Neural cell (in vitro differentiated cells): ENCODE data around the gene NECTIN4. TPM values are rescaled to one million over a fixed set of nuclear protein-coding genes. Genes with fewer than 3 reads are reported as not detected.
"Not testable (repeated sequence)": the region's sequence is repeated elsewhere in the genome, so short reads cannot be mapped to it uniquely, and the experiment has no call there.

Source experiments
- H2AFZ ChIP-seq: fragments of 200-600, 300-800 bp; sonication (generic), shearing (Covaris generic); 2 replicates; pipeline ENCODE4 v1.6.0; 2014; ENCODE audit warnings: low read depth, mild to moderate bottlenecking, antibody characterized with exemption, low read length, moderate library complexity
- H3F3A ChIP-seq: fragments of 200-600 bp; shearing (Covaris generic); 2 replicates; pipeline ENCODE4 v1.6.1; 2016; ENCODE audit warnings: mild to moderate bottlenecking, moderate library complexity, mixed read lengths, antibody characterized with exemption, low read length; ENCODE audit not compliant: insufficient read depth, poor library complexity, severe bottlenecking
- H3K27ac ChIP-seq: fragments of 200-600, 300-800 bp; sonication (generic), shearing (Covaris generic); 2 replicates; pipeline ENCODE4 v1.5.1; 2014; ENCODE audit warnings: mild to moderate bottlenecking, low read length, moderate library complexity
- H3K27me3 ChIP-seq: fragments of 300-800, 200-600 bp; sonication (generic), shearing (Covaris generic); 2 replicates; pipeline ENCODE4 v1.6.0; 2014; ENCODE audit warnings: mild to moderate bottlenecking, low read depth, low read length, moderate library complexity; ENCODE audit not compliant: insufficient read depth
- H3K36me3 ChIP-seq: fragments of 300-800, 200-600 bp; sonication (generic), shearing (Covaris generic); 2 replicates; pipeline ENCODE4 v1.5.1; 2014; ENCODE audit warnings: mild to moderate bottlenecking, antibody characterized with exemption, low read length, moderate library complexity; ENCODE audit not compliant: insufficient read depth
- H3K4me2 ChIP-seq: fragments of 300-800, 200-600 bp; sonication (generic), shearing (Covaris generic); 2 replicates; pipeline ENCODE4 v1.6.0; 2014; ENCODE audit warnings: mild to moderate bottlenecking, low read length
- H3K4me3 ChIP-seq: fragments of 300-800, 200-600 bp; sonication (generic), shearing (Covaris generic); 2 replicates; pipeline ENCODE4 v1.5.1; 2014; ENCODE audit warnings: mild to moderate bottlenecking, low read length, moderate library complexity
- H3K79me2 ChIP-seq: fragments of 200-600 bp; shearing (Covaris generic); replicated peaks from 2 replicates; pipeline ENCODE4 v1.6.0; 2014; ENCODE audit warnings: mild to moderate bottlenecking, low read length, moderate library complexity; ENCODE audit not compliant: insufficient read depth
- H3K9ac ChIP-seq: fragments of 300-800, 200-600 bp; sonication (generic), shearing (Covaris generic); 2 replicates; pipeline ENCODE4 v1.6.1; 2016; ENCODE audit warnings: mild to moderate bottlenecking, low read length, mixed read lengths
- H3K9me2 ChIP-seq: fragments of 200-600 bp; shearing (Covaris generic); 2 replicates; pipeline ENCODE4 v1.6.1; 2016; ENCODE audit warnings: mild to moderate bottlenecking, low read length, mixed read lengths; ENCODE audit not compliant: insufficient read depth
- H3K9me3 ChIP-seq: fragments of 200-600, 300-800 bp; sonication (generic), shearing (Covaris generic); 2 replicates; pipeline ENCODE4 v1.6.1; 2016; ENCODE audit warnings: mild to moderate bottlenecking, mixed run types, low read length, moderate library complexity, mixed read lengths
- H4K20me1 ChIP-seq: fragments of 200-600 bp; shearing (Covaris generic); 2 replicates; pipeline ENCODE4 v1.6.1; 2016; ENCODE audit warnings: mild to moderate bottlenecking, mixed run types; ENCODE audit not compliant: insufficient read depth
- EP300 ChIP-seq: fragments of 450-650 bp; conservative IDR thresholded peaks from 2 replicates; pipeline ENCODE4 v1.6.1; 2014; ENCODE audit warnings: antibody characterized with exemption, mild to moderate bottlenecking, moderate library complexity; ENCODE audit not compliant: poor library complexity, severe bottlenecking
- EZH2 ChIP-seq: fragments of 200-600, 300-800 bp; shearing (Covaris generic), sonication (generic); IDR thresholded peaks from 2 replicates; pipeline ENCODE4 v1.6.1; 2014; ENCODE audit warnings: antibody characterized with exemption, low read length, borderline replicate concordance, mild to moderate bottlenecking; ENCODE audit not compliant: insufficient read depth, poor library complexity, severe bottlenecking
- MXI1 ChIP-seq: fragments of 450-650 bp; conservative IDR thresholded peaks from 2 replicates; pipeline ENCODE4 v1.6.1; 2014; ENCODE audit warnings: antibody characterized with exemption, mild to moderate bottlenecking; ENCODE audit not compliant: poor library complexity, severe bottlenecking
- POLR2AphosphoS5 ChIP-seq: IDR thresholded peaks from 2 replicates; pipeline ENCODE4 v1.6.1; 2012
- RAD21 ChIP-seq: fragments of 450-650 bp; conservative IDR thresholded peaks from 2 replicates; pipeline ENCODE4 v1.6.1; 2014; ENCODE audit warnings: antibody characterized with exemption, mild to moderate bottlenecking, moderate library complexity
- SMC3 ChIP-seq: fragments of 450-650 bp; conservative IDR thresholded peaks from 2 replicates; pipeline ENCODE4 v1.6.1; 2014; ENCODE audit warnings: antibody characterized with exemption, mild to moderate bottlenecking, moderate library complexity; ENCODE audit not compliant: poor library complexity
- TAF1 ChIP-seq: IDR thresholded peaks from 2 replicates; pipeline ENCODE4 v1.6.1; 2012; ENCODE audit warnings: low read depth
- polyA plus RNA-seq: library from polyadenylated mRNA; depleted of rRNA; stranded (reverse); fragments of >200 nt; gene quantifications from 2 replicates; pipeline ENCODE4 v1.2.3, GENCODE V29; 2014
- TF ChIP-seq, protein P1 (sequence below): fragments of 450-650 bp; IDR thresholded peaks from 2 replicates; pipeline ENCODE4 v1.5.1; 2014; ENCODE audit warnings: antibody characterized with exemption, mild to moderate bottlenecking, moderate library complexity; ENCODE audit not compliant: poor library complexity, severe bottlenecking
- TF ChIP-seq, protein P2 (sequence below): IDR thresholded peaks from 2 replicates; pipeline ENCODE4 v1.6.1; 2012; ENCODE audit warnings: borderline replicate concordance

The NECTIN4 gene
- polyA plus RNA-seq, 1 donor from 2014 or later = not detected

DNA sequence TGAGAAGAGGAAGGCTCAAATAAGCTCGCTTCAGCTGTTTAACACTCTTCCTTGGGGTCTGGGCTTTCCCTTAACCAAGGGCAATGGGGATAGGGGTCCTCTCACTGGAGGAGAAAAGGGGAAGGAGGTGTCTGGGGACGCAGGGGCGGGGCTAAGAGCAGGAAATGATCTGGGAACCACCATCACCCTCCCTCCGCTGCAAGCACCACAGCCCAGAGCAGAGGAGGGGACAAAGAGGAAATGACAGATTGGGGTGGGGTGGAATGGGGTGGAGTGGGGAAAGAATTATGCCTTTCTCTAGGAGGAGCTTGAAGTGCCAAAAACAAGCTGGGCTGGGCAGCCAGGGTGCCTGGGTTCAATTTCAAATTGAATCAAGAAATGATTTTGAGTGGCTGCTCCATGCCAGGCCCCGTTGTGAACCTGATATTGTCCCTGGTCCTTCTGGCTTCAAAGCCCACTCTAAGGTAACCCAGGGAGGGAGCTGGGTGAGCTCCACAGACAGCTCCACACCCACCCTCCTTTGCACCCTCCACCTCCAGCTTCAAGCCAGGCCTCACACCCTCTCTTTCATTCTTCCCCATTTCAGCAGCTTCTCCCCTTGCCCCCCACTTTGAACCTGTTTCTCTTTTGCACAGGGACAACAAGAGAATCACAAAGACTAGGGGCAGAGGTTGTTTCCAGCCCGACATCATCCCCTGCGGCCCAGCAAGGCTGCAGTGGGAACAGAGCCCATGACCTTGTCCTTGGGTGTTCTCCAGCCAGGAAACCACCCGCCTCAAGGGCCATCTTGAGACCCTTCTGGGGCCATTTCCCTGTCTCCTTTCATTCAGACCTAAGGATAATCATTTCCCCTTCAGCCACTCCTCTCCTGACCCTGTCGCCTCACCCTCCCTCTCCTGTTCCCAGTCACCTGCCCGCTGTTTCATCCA, 20.8 kb downstream of the NECTIN4 start:
- no peaks in the 10 kb centered on the region for H3F3A ChIP-seq
- H3K9ac ChIP-seq = no peak overlapping the region
- H3K79me2 ChIP-seq = no peaks in the 10 kb centered on the region
- H3K27me3 ChIP-seq = no peaks in the 10 kb centered on the region
- H2AFZ ChIP-seq = no peak overlapping the region
- H3K27ac ChIP-seq = no peak overlapping the region
- H3K4me2 ChIP-seq = no peak overlapping the region
- no peak for TF ChIP-seq RAD21
- no peak for TF ChIP-seq TAF1
- no peak for TF ChIP-seq POLR2AphosphoS5
- TF ChIP-seq, protein P1, sequence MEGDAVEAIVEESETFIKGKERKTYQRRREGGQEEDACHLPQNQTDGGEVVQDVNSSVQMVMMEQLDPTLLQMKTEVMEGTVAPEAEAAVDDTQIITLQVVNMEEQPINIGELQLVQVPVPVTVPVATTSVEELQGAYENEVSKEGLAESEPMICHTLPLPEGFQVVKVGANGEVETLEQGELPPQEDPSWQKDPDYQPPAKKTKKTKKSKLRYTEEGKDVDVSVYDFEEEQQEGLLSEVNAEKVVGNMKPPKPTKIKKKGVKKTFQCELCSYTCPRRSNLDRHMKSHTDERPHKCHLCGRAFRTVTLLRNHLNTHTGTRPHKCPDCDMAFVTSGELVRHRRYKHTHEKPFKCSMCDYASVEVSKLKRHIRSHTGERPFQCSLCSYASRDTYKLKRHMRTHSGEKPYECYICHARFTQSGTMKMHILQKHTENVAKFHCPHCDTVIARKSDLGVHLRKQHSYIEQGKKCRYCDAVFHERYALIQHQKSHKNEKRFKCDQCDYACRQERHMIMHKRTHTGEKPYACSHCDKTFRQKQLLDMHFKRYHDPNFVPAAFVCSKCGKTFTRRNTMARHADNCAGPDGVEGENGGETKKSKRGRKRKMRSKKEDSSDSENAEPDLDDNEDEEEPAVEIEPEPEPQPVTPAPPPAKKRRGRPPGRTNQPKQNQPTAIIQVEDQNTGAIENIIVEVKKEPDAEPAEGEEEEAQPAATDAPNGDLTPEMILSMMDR = no peak
- no peak for TF ChIP-seq EP300
- TF ChIP-seq EZH2 = no peak
- TF ChIP-seq, protein P2, sequence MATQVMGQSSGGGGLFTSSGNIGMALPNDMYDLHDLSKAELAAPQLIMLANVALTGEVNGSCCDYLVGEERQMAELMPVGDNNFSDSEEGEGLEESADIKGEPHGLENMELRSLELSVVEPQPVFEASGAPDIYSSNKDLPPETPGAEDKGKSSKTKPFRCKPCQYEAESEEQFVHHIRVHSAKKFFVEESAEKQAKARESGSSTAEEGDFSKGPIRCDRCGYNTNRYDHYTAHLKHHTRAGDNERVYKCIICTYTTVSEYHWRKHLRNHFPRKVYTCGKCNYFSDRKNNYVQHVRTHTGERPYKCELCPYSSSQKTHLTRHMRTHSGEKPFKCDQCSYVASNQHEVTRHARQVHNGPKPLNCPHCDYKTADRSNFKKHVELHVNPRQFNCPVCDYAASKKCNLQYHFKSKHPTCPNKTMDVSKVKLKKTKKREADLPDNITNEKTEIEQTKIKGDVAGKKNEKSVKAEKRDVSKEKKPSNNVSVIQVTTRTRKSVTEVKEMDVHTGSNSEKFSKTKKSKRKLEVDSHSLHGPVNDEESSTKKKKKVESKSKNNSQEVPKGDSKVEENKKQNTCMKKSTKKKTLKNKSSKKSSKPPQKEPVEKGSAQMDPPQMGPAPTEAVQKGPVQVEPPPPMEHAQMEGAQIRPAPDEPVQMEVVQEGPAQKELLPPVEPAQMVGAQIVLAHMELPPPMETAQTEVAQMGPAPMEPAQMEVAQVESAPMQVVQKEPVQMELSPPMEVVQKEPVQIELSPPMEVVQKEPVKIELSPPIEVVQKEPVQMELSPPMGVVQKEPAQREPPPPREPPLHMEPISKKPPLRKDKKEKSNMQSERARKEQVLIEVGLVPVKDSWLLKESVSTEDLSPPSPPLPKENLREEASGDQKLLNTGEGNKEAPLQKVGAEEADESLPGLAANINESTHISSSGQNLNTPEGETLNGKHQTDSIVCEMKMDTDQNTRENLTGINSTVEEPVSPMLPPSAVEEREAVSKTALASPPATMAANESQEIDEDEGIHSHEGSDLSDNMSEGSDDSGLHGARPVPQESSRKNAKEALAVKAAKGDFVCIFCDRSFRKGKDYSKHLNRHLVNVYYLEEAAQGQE = no peak
- no peaks in the 10 kb centered on the region for H3K36me3 ChIP-seq
- H3K9me3 ChIP-seq = no peaks in the 10 kb centered on the region
- H4K20me1 ChIP-seq = no peaks in the 10 kb centered on the region
- H3K4me3 ChIP-seq = no peak overlapping the region
- H3K9me2 ChIP-seq = no peaks in the 10 kb centered on the region

DNA sequence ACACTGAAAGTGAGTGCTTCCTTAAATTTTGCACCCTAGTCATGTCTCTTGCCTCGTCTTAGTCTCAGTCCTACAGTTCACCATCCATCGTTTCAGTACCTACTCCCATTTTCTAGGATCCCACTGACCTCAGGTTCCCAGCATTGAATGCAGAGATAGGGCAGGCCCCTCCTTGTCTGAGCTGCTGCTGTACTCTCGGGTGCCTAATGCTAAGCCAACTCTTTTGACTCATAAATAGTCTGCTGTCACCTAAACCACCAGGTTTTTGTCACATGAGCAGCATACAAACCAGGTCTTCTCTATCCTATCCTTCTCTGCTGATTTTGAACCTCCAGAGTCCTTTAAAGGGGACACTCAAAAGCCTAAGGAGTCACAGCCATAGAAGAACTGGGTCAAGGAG, 22.7 kb downstream of the NECTIN4 start:
- TF ChIP-seq MXI1 = no peak
- no peak for TF ChIP-seq TAF1
- TF ChIP-seq SMC3 = no peak
- TF ChIP-seq RAD21 = no peak
- TF ChIP-seq, protein P2 = no peak
- TF ChIP-seq, protein P1 = no peak
- no peak for TF ChIP-seq POLR2AphosphoS5
- H3K36me3 ChIP-seq = no peaks in the 10 kb centered on the region

DNA sequence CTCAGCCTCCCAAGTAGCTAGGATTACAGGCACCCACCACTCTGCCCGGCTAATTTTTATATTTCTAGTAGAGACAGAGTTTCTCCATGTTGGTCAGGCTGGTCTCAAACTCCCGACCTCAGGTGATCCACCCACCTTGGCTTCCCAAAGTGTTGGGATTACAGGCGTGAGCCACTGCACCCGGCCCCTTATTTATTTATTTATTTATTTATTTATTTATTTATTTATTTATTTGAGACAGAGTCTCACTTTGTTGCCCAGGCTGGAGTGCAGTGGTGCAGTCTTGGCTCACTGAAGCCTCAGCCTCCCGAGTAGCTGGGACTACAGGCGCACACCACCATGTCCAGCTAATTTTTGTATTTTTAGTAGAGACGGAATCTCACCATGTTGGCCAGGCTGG, 23.7 kb downstream of the NECTIN4 start:
- not testable (repeated sequence) for H3K9me3 ChIP-seq, H3K36me3 ChIP-seq, H3K9ac ChIP-seq, H3K4me3 ChIP-seq, H3K4me2 ChIP-seq, H3K9me2 ChIP-seq, H2AFZ ChIP-seq, H3K27me3 ChIP-seq, H3K79me2 ChIP-seq, H3F3A ChIP-seq, H3K27ac ChIP-seq, H4K20me1 ChIP-seq

More for the DNA sequence above, 22.7 kb downstream of the NECTIN4 start:
- Histone ChIP-seq H3K27ac (no peak overlapping the region), H2AFZ (no peak overlapping the region), H3K79me2 (no peaks in the 10 kb centered on the region), H3K4me2 (no peak overlapping the region), H3K4me3 (no peak overlapping the region), H3K9me3 (no peaks in the 10 kb centered on the region), H3F3A (no peaks in the 10 kb centered on the region), H4K20me1 (no peaks in the 10 kb centered on the region), H3K27me3 (no peaks in the 10 kb centered on the region), H3K9ac (no peak overlapping the region), H3K9me2 (no peaks in the 10 kb centered on the region)
